ENCODE measurements around the gene DNAAF2.
"Not testable (repeated sequence)": the region's sequence is repeated elsewhere in the genome, so short reads cannot be mapped to it uniquely, and the experiment has no call there.

The DNAAF2 gene, protein sequence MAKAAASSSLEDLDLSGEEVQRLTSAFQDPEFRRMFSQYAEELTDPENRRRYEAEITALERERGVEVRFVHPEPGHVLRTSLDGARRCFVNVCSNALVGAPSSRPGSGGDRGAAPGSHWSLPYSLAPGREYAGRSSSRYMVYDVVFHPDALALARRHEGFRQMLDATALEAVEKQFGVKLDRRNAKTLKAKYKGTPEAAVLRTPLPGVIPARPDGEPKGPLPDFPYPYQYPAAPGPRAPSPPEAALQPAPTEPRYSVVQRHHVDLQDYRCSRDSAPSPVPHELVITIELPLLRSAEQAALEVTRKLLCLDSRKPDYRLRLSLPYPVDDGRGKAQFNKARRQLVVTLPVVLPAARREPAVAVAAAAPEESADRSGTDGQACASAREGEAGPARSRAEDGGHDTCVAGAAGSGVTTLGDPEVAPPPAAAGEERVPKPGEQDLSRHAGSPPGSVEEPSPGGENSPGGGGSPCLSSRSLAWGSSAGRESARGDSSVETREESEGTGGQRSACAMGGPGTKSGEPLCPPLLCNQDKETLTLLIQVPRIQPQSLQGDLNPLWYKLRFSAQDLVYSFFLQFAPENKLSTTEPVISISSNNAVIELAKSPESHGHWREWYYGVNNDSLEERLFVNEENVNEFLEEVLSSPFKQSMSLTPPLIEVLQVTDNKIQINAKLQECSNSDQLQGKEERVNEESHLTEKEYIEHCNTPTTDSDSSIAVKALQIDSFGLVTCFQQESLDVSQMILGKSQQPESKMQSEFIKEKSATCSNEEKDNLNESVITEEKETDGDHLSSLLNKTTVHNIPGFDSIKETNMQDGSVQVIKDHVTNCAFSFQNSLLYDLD

GRCh38 chr14:49634547-49635334 lies at the start of gene DNAAF2:
TSS of gene DNAAF2 (minus strand) at chr14:49635244. CDS start at chr14:49635149, 95 bp downstream.
- peak within 1 kb of the TSS; percentile 92 for H3K4me3 Mint-ChIP-seq
- H3K9me3 Mint-ChIP-seq = no peaks in the 10 kb centered on the region
- H3K36me3 Mint-ChIP-seq (ENCODE audit: low read depth) = peaks cover 84% of the 10 kb centered on the region
- peak within 1 kb of the TSS; percentile 97 for H3K27ac Mint-ChIP-seq
- no peaks in the 10 kb centered on the region for H3K27me3 Mint-ChIP-seq
- DNase-seq = no peak
- peaks cover 52% of the 10 kb centered on the region for H3K4me1 Mint-ChIP-seq (ENCODE audit: low read depth)

DNA sequence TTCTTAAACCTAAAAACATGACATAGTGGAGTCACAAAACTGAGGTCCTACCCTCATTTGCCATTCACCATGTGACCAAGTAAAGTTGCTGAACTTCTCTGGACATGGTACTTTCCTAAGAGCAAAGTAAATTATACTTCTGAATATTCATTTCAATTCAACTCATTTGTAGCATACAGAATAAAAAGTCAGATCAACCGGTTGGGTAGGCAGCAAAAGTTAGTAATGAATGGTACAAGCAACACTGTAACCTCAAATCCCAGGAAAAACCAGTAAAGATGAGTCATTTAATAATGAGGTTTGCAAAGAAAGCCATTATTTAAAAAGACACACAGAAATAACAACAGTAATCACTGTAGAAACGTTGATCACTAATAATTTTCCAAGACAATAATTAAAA lies 44.2 kb upstream of the DNAAF2 start:
- peaks cover 83% of the 10 kb centered on the region for H3K36me3 Mint-ChIP-seq (ENCODE audit: low read depth)
- H3K4me1 Mint-ChIP-seq (ENCODE audit: low read depth) = peaks cover 8% of the 10 kb centered on the region
- no peaks in the 10 kb centered on the region for H3K27me3 Mint-ChIP-seq
- DNase-seq = no peak
- H3K27ac Mint-ChIP-seq = peak overlapping the region; percentile 56
- H3K4me3 Mint-ChIP-seq = no peak overlapping the region
- no peaks in the 10 kb centered on the region for H3K9me3 Mint-ChIP-seq

- Mint-ChIP-seq H3K9me3 (no peaks in the 10 kb centered on the region), H3K36me3 (ENCODE audit: low read depth) (peaks cover 86% of the 10 kb centered on the region), H3K4me1 (ENCODE audit: low read depth) (peaks cover 8% of the 10 kb centered on the region), H3K4me3 (no peak overlapping the region), H3K27ac (no peak overlapping the region), H3K27me3 (no peaks in the 10 kb centered on the region)
- DNase-seq = no peak
Measured at GRCh38 chr14:49677643-49678042, 42.6 kb upstream of the DNAAF2 start.

DNA sequence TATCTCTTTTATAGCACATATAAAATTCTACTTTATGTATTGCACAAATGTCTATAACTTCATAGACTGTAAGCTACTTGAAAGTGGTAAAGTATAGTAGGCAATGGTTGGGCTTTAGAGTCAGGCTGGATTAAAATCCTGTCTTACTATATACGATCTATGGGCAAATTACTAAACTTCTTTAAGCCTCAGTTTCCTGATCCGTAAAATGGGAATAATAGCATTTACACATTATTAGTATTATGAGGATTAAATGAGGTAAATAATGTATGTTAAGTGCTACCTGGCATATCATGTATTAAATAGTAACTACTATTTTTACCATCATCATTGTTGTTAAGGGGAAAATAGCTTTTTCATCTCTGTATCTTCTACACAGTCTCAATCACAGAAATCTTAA lies 38.5 kb upstream of the DNAAF2 start:
- H3K4me1 Mint-ChIP-seq (ENCODE audit: low read depth) = no peaks in the 10 kb centered on the region
- no peak overlapping the region for H3K4me3 Mint-ChIP-seq
- H3K36me3 Mint-ChIP-seq (ENCODE audit: low read depth) = peaks cover 86% of the 10 kb centered on the region
- H3K27ac Mint-ChIP-seq = no peak overlapping the region
- no peaks in the 10 kb centered on the region for H3K9me3 Mint-ChIP-seq
- no peak for DNase-seq
- H3K27me3 Mint-ChIP-seq = no peaks in the 10 kb centered on the region

- Mint-ChIP-seq H3K9me3 (no peaks in the 10 kb centered on the region), H3K27me3 (no peaks in the 10 kb centered on the region), H3K27ac (no peak overlapping the region), H3K36me3 (ENCODE audit: low read depth) (peaks cover 82% of the 10 kb centered on the region), H3K4me3 (no peak overlapping the region), H3K4me1 (ENCODE audit: low read depth) (no peaks in the 10 kb centered on the region)
- DNase-seq = no peak
Measured at GRCh38 chr14:49670475-49670874, 35.4 kb upstream of the DNAAF2 start.

GRCh38 chr14:49659526-49660455 lies 24.7 kb upstream of the DNAAF2 start:
- peaks cover 62% of the 10 kb centered on the region for H3K36me3 Mint-ChIP-seq (ENCODE audit: low read depth)
- H3K27ac Mint-ChIP-seq = no peak overlapping the region
- no peaks in the 10 kb centered on the region for H3K4me1 Mint-ChIP-seq (ENCODE audit: low read depth)
- H3K9me3 Mint-ChIP-seq = no peaks in the 10 kb centered on the region
- H3K4me3 Mint-ChIP-seq = no peak overlapping the region
- DNase-seq = no peak
- no peaks in the 10 kb centered on the region for H3K27me3 Mint-ChIP-seq

DNA sequence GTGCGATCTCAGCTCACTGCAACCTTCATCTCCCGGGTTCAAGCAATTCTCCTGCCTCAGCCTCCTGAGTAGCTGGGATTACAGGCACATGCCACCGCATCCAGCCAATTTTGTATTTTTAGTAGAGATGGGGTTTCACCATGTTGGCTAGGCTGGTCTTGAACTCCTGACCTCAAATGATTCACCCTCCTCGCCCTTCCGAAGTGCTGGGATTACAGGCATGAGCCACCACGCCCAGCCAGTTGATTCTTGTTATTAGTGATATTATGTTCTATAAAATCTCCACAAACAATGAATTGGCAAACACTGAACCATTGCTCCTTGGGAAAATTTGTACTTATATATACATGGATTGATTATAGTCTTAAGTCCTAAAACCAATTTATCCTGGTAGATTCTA lies 22.5 kb upstream of the DNAAF2 start:
- H3K36me3 Mint-ChIP-seq (ENCODE audit: low read depth) = peaks cover 55% of the 10 kb centered on the region
- H3K9me3 Mint-ChIP-seq, H3K27ac Mint-ChIP-seq: not testable (repeated sequence)

DNA sequence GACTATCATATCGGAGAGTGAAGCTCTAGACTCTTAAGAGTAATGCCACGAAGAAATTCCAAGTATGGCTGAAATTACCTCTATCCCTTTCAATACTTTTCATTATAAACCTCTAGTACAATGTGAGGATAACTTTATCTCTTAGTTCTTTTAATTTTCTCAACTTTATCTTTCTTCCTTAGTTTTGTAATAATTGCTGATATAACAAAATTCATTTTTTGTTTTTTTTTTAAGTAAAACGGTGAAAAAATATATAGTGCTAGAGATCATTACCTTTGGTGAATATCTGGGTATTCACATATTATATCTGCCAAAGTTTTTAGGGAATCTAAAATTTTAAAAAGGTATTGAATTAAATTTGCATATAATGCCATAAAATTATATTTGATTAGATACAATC lies 19.5 kb upstream of the DNAAF2 start:
- H3K4me3 Mint-ChIP-seq = no peak overlapping the region
- H3K36me3 Mint-ChIP-seq (ENCODE audit: low read depth) = peaks cover 52% of the 10 kb centered on the region
- H3K27ac Mint-ChIP-seq = no peak overlapping the region
- no peak for DNase-seq
- H3K4me1 Mint-ChIP-seq (ENCODE audit: low read depth) = no peaks in the 10 kb centered on the region
- no peaks in the 10 kb centered on the region for H3K27me3 Mint-ChIP-seq
- no peaks in the 10 kb centered on the region for H3K9me3 Mint-ChIP-seq

More for the DNA sequence above, 22.5 kb upstream of the DNAAF2 start:
- not testable (repeated sequence) for H3K4me3 Mint-ChIP-seq; H3K4me1 Mint-ChIP-seq (ENCODE audit: low read depth); H3K27me3 Mint-ChIP-seq; DNase-seq

DNA sequence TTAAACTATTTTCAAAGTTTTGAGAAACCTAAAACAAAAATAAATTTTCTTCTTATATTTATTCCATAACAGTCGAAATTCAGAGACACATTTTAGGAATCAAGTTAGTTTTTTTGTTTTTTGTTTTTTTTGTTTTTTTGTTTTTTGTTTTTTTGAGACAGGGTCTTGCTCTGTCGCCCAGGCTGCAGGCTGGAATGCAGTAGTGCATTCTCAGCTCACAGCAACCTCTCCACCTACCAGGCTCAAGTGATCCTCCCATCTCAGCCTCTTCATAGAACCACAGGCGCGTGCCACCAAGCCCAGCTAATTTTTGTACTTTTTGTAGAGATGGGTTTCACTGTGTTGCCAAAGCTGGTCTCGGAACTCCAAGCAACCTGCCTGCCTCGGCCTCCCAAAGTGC lies 18.5 kb upstream of the DNAAF2 start:
- Mint-ChIP-seq H3K27ac (no peak overlapping the region), H3K4me3 (no peak overlapping the region), H3K36me3 (ENCODE audit: low read depth) (peaks cover 51% of the 10 kb centered on the region), H3K27me3 (no peaks in the 10 kb centered on the region), H3K4me1 (ENCODE audit: low read depth) (no peaks in the 10 kb centered on the region), H3K9me3 (no peaks in the 10 kb centered on the region)
- no peak for DNase-seq

- Mint-ChIP-seq H3K4me3 (no peak overlapping the region), H3K27me3 (no peaks in the 10 kb centered on the region), H3K27ac (peak overlapping the region; percentile 6), H3K4me1 (ENCODE audit: low read depth) (peaks cover 48% of the 10 kb centered on the region), H3K9me3 (no peaks in the 10 kb centered on the region), H3K36me3 (ENCODE audit: low read depth) (peaks cover 73% of the 10 kb centered on the region)
- no peak for DNase-seq
Measured at GRCh38 chr14:49642163-49642562, 7.1 kb upstream of the DNAAF2 start.

DNA sequence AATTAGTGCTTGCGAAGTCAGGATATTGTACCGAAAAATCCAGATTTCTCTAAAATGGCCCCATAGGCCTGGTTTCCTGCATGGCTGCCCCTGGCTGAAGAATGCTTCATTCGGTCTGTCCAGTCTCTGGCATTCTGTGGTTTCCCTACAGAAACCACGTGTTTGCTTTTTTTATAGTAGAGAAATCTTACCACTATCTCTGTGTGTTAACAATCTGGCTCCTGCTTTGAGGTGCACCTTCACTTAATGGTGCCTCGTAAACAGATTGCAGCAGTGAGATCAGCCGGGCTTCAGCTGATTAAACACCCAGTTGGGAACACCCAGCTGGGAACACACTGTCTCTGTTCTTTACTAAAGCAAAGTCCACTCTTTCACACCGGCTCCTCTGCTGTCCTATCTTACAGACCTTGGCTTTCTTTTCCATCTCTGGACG lies 6.7 kb upstream of the DNAAF2 start:
- Mint-ChIP-seq H3K27me3 (no peaks in the 10 kb centered on the region), H3K4me3 (no peak overlapping the region), H3K9me3 (no peaks in the 10 kb centered on the region), H3K36me3 (ENCODE audit: low read depth) (peaks cover 73% of the 10 kb centered on the region), H3K27ac (peak overlapping the region; percentile 24), H3K4me1 (ENCODE audit: low read depth) (peaks cover 49% of the 10 kb centered on the region)
- DNase-seq = no peak

GRCh38 chr14:49640540-49641417 lies 5.7 kb upstream of the DNAAF2 start:
- H3K27me3 Mint-ChIP-seq = no peaks in the 10 kb centered on the region
- no peak for DNase-seq
- peak overlapping the region; percentile 24 for H3K27ac Mint-ChIP-seq
- peaks cover 76% of the 10 kb centered on the region for H3K36me3 Mint-ChIP-seq (ENCODE audit: low read depth)
- no peak overlapping the region for H3K4me3 Mint-ChIP-seq
- no peaks in the 10 kb centered on the region for H3K9me3 Mint-ChIP-seq
- peaks cover 57% of the 10 kb centered on the region for H3K4me1 Mint-ChIP-seq (ENCODE audit: low read depth)

DNA sequence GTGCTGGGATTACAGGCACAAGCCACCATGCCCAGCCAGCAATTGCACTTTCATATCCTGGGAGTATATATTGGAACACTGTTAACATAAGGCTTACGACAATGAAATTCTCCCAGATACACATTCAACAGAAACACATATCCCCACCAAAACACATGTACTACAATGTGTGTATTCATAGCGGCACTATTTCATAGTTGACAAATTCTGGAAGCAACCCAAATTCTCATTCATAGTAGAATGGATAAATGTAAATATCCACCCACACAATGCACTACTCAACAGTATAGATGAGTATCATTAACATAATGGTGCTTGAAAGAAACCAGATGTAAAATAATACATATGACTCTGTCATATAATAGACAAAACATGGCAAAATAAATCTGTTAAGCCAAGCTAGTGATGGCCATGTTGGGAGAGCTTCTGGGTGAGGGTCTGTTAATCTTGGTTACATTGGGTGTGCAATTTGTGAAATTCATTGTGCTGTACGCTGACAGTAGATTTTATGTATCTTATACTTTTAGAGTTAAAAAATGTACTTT lies 2.6 kb upstream of the DNAAF2 start:
- Mint-ChIP-seq H3K27me3 (no peaks in the 10 kb centered on the region), H3K4me1 (ENCODE audit: low read depth) (peaks cover 58% of the 10 kb centered on the region), H3K4me3 (peak overlapping the region; percentile 9), H3K27ac (peak overlapping the region; percentile 75), H3K9me3 (no peaks in the 10 kb centered on the region), H3K36me3 (ENCODE audit: low read depth) (peaks cover 86% of the 10 kb centered on the region)
- no peak for DNase-seq

Data from activated T-cell treated with anti-CD3 and anti-CD28 coated beads, Interleukin-2, amount 50 U/mL, for 24 hours (primary cell).